A673 (cell line): ENCODE results near the gene CAVIN1.

ENCODE experiments used
- EZH2 ChIP-seq: fragments of 200-600 bp; sonication (generic); IDR thresholded peaks from 2 replicates; pipeline ENCODE4 v1.6.1; 2017; ENCODE audit warnings: borderline replicate concordance, low read depth, mild to moderate bottlenecking, mixed read lengths, antibody characterized with exemption, low read length; ENCODE audit not compliant: poor library complexity, severe bottlenecking
- TF ChIP-seq, protein P1 (sequence below): fragments of 300-800, 200-600 bp; sonication (generic); conservative IDR thresholded peaks from 2 replicates; pipeline ENCODE4 v1.5.1; 2017; ENCODE audit warnings: low read depth, mild to moderate bottlenecking, antibody characterized with exemption, low read length, moderate library complexity, mixed read lengths

GRCh38 chr17:42441371-42442195 is 18.5 kb upstream of the CAVIN1 start:
- TF ChIP-seq, protein P1, sequence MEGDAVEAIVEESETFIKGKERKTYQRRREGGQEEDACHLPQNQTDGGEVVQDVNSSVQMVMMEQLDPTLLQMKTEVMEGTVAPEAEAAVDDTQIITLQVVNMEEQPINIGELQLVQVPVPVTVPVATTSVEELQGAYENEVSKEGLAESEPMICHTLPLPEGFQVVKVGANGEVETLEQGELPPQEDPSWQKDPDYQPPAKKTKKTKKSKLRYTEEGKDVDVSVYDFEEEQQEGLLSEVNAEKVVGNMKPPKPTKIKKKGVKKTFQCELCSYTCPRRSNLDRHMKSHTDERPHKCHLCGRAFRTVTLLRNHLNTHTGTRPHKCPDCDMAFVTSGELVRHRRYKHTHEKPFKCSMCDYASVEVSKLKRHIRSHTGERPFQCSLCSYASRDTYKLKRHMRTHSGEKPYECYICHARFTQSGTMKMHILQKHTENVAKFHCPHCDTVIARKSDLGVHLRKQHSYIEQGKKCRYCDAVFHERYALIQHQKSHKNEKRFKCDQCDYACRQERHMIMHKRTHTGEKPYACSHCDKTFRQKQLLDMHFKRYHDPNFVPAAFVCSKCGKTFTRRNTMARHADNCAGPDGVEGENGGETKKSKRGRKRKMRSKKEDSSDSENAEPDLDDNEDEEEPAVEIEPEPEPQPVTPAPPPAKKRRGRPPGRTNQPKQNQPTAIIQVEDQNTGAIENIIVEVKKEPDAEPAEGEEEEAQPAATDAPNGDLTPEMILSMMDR = no peak
- TF ChIP-seq EZH2 = no peak
